Nephron (organoid): Measurements from ENCODE around the gene MTA1.

Experiments used
- H3K27ac Mint-ChIP-seq, 3 experiments: 2 replicates each; pipeline ENCODE4 v1.8.0; 2020; ENCODE audit warnings: mixed read lengths in 3 of 3, mild to moderate bottlenecking in 2 of 3, moderate library complexity in 1 of 3
- H3K27me3 Mint-ChIP-seq: 2 replicates; pipeline ENCODE4 v1.8.0; 2021; ENCODE audit warnings: low read depth, mild to moderate bottlenecking, moderate library complexity, mixed read lengths
- H3K36me3 Mint-ChIP-seq: 2 replicates; pipeline ENCODE4 v1.8.0; 2020; ENCODE audit warnings: low read depth, mixed read lengths
- H3K4me1 Mint-ChIP-seq: 2 replicates; pipeline ENCODE4 v1.8.0; 2020; ENCODE audit warnings: mixed read lengths
- H3K4me3 Mint-ChIP-seq, 3 experiments: 2 replicates each; pipeline ENCODE4 v1.8.0; 2020; ENCODE audit warnings: mild to moderate bottlenecking in 3 of 3, mixed read lengths in 3 of 3, moderate library complexity in 2 of 3
- H3K9me3 Mint-ChIP-seq: 2 replicates; pipeline ENCODE4 v1.8.0; 2020; ENCODE audit warnings: mixed read lengths
- CTCF ChIP-seq, 3 experiments: fragments of 200-600 bp; sonication (generic); IDR thresholded peaks; one replicate each; pipeline ENCODE4 v1.5.0; 2021; ENCODE audit warnings: antibody characterized with exemption in 3 of 3; ENCODE audit not compliant: unreplicated experiment in 3 of 3

MTA1 gene

GRCh38 chr14:105445901-105446845 lies 26.5 kb downstream of the MTA1 start:
- no peak for TF ChIP-seq CTCF (IDR thresholded peaks at IDR 0.05; ENCODE audit: unreplicated experiment in 3 of 3)
- Mint-ChIP-seq H3K36me3 (peaks cover 13% of the 10 kb centered on the region), H3K27ac (peak overlapping the region in 1 of 3 experiments; percentile 52), H3K4me1 (no peaks in the 10 kb centered on the region), H3K9me3 (no peaks in the 10 kb centered on the region), H3K4me3 (no peak overlapping the region), H3K27me3 (no peaks in the 10 kb centered on the region)

DNA sequence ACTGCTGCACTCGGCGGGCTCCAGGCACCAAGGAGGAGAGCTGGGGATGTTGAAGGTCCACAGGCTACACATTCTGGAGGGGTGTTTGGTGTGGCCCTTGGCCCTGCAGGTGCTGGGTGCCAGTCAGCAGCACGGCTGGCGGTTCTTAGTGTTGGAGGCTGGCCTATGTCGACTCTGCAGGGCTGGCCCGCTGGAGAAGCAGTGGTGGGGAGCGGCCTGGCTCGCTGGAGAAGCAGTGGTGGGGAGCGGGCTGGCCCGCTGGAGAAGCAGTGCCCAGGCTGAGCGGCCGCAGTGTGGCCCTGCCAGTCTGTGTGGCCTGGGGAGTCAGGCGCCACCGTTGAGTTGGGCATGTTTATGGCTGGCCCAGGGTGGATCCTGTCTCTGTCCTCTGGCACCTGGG lies 27.3 kb downstream of the MTA1 start:
- no peaks in the 10 kb centered on the region for H3K4me1 Mint-ChIP-seq
- peaks cover 12% of the 10 kb centered on the region for H3K36me3 Mint-ChIP-seq
- no peaks in the 10 kb centered on the region for H3K9me3 Mint-ChIP-seq
- no peak overlapping the region for H3K4me3 Mint-ChIP-seq
- no peak for TF ChIP-seq CTCF (IDR thresholded peaks at IDR 0.05; ENCODE audit: unreplicated experiment in 3 of 3)
- no peaks in the 10 kb centered on the region for H3K27me3 Mint-ChIP-seq
- H3K27ac Mint-ChIP-seq, result no peak overlapping the region

DNA sequence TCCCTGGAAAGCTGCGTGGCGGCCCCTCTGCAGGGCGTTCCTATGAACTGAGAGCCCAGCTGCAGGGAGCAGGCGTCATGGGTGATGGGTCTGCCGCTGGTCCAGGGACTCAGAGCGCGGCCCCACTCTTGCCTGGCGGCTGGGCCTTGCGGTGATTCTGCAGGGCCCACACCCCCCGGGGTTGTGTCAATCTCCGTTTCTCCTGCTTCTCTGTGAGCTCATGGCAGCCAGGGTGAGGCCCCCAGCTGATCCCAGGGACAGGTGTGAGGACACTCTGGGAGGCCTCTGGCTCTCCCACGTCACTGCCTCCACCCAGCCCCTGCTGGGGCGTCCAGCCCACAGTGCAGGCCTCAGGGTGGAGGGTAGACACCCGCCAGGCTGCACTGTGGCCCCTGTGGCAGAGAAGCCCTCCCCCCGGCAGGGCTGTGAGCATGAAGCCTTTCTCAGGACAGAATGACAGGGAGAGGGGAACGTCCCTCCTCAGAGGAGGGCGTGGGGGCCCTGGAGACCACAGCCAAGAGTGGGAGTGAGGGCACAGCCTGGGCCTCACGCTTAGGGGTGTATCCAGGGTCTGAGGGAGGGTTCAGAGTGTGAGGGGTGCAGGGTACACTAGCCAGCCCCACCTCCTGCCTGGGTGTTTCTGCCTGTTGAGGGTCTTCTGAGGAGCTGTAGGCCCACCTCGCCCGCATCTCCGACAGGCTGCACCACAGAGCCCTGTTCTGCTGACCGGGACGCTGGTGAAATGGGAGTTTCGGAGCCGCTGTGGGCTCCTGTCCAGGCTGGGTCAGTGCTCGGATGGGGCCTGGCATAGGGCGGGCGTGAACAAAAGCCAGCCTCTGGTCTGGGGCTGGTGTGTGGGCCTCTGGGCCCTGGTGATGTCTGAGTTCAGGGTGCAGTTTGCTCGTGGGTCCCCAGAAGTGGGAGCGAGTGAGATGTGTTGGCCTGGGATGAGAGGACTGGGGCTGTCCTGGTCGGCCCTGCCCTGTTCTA lies 28.3 kb downstream of the MTA1 start:
- Mint-ChIP-seq H3K27ac (no peak overlapping the region), H3K4me1 (no peaks in the 10 kb centered on the region), H3K36me3 (peaks cover 19% of the 10 kb centered on the region)

GRCh38 chr14:105448706-105449111 lies 29.1 kb downstream of the MTA1 start:
- Mint-ChIP-seq H3K4me1 (no peaks in the 10 kb centered on the region), H3K27ac (no peak overlapping the region), H3K36me3 (peaks cover 20% of the 10 kb centered on the region), H3K9me3 (no peaks in the 10 kb centered on the region), H3K27me3 (no peaks in the 10 kb centered on the region), H3K4me3 (no peak overlapping the region)
- peak; percentile 78 to 91 (median 86) for TF ChIP-seq CTCF (IDR thresholded peaks at IDR 0.05; ENCODE audit: unreplicated experiment in 3 of 3)

More for the DNA sequence above, 28.3 kb downstream of the MTA1 start:
- no peaks in the 10 kb centered on the region for H3K9me3 Mint-ChIP-seq
- H3K4me3 Mint-ChIP-seq, result no peak overlapping the region
- no peak for TF ChIP-seq CTCF (IDR thresholded peaks at IDR 0.05; ENCODE audit: unreplicated experiment in 3 of 3)
- H3K27me3 Mint-ChIP-seq, result no peaks in the 10 kb centered on the region

DNA sequence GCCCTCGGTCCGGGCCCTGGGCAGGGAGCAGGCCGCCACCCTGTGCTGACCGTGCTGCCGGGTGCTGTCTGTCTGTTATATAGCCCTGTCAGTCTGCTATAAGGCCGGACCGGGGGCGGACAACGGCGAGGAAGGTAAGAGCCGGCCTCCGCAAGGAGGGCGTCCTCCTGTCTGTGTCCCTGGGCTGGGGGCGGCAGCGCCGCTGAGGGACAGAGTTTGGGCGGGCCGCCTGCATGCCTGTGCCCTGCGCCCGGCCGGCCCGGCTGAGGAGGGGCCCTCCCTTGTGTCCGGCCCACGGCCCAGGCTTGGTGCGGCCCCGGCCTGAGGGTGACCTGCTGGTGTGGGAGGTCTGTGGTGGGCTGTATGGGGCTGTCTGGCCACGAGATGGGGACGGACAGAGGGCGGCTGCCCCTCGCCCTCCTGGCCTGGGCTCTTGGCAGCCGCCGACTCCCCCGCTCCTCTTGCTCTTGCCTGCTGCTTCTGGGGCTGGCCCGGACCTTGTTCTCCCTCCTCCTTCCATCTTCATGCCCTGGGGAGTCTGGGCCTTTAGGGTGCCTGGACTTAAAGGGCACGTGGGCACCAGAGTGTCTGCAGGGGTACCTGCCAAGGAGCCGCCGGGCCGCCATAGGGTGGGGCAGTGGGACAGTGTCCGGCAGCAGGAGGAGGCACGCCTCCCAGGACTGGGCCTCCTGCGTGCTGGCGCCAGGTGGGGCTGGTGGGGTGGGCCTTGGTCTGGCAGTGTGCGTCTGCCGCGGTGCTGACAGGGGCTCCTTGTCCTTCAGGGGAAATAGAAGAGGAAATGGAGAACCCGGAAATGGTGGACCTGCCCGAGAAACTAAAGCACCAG lies 29.9 kb downstream of the MTA1 start:
- TF ChIP-seq CTCF (IDR thresholded peaks at IDR 0.05; ENCODE audit: unreplicated experiment in 3 of 3), result no peak
- Mint-ChIP-seq H3K4me1 (no peaks in the 10 kb centered on the region), H3K27me3 (no peaks in the 10 kb centered on the region), H3K9me3 (no peaks in the 10 kb centered on the region), H3K27ac (no peak overlapping the region), H3K4me3 (no peak overlapping the region), H3K36me3 (peaks cover 23% of the 10 kb centered on the region)
